HG02852 (cell line): ENCODE data around the gene C3AR1.
"Not testable (repeated sequence)": the region's sequence is repeated elsewhere in the genome, so short reads cannot be mapped to it uniquely, and the experiment has no call there.

Experiments used
- ATAC-seq: cut with Tn5 transposase; IDR thresholded peaks from one replicate; pipeline ENCODE4 v1.9.1; 2021; ENCODE audit warnings: mild to moderate bottlenecking, moderate library complexity; ENCODE audit not compliant: unreplicated experiment

The C3AR1 gene

DNA sequence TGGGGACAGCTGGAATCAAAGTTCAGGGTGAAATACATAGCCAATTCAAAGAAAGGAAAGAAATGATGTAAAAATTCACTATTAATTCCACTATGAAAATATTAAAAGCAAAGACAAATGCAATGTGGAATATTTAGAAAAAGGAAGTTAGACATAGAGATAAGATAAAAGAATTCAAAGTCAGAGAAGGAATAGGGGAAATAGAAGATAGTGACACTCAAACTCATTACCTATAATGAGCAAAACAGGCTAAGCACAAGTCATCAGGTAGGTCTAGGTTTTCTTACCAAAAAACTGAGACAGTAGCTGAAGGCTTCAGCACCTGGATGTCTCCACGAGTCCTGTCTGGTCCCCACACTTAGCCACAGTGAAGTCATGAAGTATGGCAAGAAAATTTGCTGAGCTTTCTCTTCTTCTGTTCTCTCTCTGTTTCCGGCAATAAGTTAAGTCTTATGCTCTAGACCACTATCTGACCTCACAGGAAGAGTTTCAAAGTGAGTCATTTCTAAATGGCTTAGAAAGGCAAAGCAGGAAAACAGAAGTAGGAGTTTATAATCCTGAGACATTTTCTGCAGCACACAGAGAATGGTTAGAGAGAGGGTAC, at the start of gene C3AR1:
C3AR1 (minus strand) TSS at position 369 of the 604 bp plus-strand sequence. CDS start 6,174 bp downstream, outside the sequence.
- peak; percentile 74 for ATAC-seq

DNA sequence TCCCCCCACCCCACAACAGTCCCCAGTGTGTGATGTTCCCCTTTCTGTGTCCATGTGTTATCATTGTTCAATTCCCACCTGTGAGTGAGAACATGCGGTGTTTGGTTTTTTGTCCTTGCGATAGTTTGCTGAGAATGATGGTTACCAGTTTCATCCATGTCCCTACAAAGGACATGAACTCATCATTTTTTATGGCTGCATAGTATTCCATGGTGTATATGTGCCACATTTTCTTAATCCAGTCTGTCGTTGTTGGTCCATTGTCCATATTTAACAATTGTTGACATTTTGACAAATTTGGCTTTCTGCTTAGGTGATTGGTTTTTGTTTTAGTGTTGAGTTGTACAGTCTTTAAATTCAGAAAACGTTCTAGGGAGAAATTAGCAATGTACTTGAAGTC, 47.0 kb upstream of the C3AR1 start:
- not testable (repeated sequence) for ATAC-seq

DNA sequence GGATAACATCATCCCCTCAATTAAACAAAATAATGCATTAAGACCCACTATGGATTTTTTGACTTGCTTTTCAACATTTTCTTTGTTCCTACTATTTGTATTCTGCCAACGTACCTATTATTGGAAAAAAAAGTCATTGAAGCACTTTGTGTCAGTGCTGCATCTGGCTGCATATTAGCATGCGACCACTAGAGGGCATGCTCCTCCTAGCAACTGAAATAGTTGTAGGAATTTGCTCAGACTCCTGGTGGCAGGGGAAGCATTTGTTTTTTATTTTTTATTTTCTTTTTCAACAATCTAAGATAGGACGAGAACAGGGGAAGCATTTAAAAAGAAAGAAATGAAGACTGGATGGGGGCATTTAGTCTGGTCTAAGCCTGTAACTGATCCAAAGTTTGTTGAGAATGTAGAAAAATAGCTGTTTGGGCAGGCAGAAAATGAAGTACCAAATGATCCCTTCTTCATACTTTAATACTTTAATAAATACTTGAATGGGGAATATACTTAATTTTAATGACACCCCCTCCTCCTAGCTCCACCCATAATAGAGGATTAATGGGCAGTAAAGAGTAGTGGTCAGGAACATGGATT, 42.7 kb upstream of the C3AR1 start:
- ATAC-seq: peak; percentile 51

DNA sequence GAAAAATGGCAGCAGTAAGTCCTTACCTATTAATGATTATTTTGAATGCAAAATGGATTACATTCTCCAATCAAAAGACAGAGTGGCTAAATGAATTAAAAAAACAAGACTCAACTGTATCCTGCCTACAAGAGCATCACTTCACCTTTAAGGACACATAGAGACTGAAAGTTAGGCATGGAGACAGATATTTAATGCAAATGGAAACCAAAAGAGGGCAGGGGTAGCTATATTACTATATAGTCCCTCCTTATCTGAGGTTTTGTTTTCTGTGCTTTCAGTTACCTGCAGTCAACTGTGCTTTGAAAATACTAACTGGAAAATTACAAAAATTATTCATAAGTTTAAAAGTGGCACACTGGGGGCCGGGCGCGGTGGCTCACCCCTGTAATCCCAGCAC, 33.1 kb upstream of the C3AR1 start:
- no peak for ATAC-seq

DNA sequence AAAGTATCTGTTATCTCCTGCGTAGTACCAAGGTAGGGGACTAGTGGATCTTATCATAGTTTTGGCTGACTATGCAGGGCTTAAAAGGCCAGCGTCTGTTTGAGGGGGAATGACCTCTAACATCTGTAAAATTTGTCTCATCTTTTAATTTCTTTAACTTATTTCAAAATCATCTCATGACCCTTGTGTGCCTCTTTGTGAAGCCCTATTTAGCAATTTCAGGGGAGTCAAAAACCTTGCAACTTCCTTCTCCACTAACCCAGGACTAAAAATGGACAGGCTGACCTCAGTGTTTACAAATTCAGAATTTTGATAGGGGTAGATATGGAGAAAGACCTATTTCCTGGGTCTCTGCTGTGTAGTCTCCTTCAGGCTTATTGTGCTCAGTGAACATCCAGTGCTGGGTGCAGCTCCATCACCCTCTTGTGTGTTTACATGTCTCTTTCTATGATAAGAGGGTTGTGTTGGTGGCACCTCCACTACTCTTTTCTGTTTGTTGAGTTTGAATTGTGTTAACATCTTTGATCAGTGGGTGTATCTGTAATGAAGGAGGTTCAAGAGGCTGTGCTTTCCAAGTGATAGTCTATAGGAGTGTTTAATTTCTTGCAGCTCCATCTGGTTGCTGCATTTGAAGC, 30.2 kb upstream of the C3AR1 start:
- no peak for ATAC-seq

DNA sequence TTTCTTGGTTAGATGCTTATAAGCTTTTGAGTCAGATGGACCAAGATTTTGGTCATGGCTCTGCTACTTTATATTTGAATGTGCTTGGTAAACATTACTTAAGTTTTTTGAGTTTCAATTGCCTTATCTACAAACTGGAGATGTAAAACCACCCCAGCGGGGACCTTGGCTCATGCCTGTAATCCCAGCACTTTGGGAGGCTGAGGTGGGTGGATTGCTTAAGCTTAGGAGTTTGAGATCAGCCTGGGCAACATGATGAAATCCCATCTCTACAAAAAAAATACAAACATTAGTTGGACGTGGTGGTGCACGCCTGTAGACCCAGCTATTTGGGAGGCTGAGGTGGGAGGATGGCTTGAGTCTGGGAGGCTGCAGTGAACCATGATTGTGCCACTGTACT, 27.1 kb upstream of the C3AR1 start:
- no peak for ATAC-seq

DNA sequence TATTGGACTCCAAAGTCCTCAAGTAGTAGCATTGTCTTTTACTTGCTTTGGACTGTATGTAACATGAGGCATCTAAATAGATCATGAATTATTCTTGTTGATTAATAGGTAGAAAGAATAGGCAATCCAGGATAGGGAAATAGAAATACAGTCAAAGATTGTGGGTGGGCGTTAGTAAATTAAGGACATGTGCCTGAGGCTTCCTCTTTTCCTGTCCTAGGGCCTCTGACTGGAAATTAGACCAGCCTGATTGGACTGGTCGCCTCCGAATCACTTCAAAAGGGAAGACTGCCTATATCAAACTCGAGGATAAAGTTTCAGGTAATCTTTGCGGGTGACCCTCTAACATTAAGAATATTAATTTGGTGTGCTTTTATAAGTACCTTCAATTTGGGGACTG, 23.6 kb upstream of the C3AR1 start:
- ATAC-seq: no peak

DNA sequence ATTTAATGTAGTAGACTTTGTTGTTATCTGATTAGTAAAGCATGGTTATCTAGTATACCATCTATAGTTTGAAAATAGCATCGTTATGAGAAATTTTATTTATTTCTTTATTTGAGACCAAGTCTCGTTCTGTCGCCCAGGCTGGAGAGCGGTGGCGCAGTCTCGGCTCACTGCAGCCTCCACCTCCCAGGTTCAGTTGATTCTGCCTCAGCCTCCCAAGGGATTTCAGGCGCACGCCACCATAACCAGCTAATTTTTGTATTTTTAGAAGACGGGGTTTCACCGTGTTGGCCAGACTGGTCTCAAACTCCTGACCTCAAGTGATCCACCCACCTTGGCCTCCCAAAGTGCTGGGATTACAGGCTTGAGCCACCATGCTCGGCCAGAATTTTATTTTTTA, 23.1 kb upstream of the C3AR1 start:
- ATAC-seq: not testable (repeated sequence)

DNA sequence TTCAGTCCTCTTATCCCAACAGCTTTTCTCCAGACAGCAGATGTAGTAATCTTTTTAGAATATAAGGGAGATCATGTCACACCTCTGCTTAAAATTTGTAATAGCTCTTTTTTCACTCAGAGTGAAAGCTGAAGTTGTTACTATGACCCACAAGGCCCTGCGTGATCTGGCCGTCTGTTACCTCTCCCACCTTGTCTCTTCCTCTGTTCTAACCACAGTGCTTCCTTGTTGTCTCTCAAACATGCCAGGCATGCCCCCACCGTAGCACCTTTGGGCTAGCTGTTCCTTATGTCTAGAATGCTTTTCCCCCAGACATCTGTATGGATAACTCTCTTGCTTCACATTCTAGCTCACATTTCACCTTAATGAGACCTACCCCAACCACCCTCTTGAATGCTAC, 22.4 kb upstream of the C3AR1 start:
- peak; percentile 62 for ATAC-seq

DNA sequence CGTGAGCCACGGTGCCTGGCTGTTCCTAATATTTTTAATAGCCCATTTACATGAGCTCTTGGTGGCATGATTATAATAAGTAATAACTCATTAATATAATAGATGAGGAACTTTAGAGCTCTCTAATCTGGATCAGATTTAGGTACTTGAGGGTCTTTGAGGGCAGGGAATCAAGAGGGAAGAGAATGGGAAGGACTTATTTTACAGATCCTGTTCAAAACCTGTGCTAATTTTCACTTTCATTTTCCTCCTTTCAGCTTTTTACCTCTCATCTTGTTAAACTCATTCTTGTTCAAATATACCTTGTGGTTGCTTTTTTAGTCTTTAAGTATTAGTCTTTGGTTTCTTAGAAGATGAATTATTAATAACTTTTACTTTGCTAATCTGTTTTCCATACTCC, 21.5 kb upstream of the C3AR1 start:
- no peak for ATAC-seq

DNA sequence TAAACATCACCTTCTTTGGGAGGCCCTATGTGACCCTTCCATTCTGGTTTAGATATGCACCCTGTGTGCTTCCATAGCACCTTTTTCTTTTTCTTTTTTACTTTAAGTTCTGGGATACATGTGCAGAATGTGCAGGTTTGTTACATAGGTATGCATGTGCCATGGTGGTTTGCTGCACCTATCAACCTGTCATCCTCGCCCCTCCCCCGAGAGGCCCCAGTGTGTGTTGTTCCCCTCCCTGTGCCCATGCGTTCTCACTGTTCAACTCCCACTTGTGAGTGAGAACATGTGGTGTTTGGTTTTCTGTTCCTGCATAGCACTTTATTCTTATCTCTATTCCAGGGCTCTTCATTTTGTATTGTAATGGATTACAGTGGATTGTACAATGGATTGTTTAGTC, 18.2 kb upstream of the C3AR1 start:
- ATAC-seq: not testable (repeated sequence)

DNA sequence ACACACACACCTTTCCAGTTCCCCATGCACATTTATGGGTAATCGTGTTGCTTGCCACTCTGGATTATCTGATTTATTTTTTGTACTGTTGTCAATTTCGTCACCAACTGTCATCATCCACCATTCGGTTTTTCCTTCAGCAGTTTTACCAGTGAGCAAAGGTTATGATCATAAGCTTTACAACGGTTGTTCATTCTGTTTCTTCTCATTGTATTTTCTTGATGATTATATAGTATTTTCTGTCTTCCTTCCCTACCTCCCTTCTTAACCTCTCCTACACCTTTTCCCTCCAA, 16.6 kb upstream of the C3AR1 start:
- no peak for ATAC-seq

DNA sequence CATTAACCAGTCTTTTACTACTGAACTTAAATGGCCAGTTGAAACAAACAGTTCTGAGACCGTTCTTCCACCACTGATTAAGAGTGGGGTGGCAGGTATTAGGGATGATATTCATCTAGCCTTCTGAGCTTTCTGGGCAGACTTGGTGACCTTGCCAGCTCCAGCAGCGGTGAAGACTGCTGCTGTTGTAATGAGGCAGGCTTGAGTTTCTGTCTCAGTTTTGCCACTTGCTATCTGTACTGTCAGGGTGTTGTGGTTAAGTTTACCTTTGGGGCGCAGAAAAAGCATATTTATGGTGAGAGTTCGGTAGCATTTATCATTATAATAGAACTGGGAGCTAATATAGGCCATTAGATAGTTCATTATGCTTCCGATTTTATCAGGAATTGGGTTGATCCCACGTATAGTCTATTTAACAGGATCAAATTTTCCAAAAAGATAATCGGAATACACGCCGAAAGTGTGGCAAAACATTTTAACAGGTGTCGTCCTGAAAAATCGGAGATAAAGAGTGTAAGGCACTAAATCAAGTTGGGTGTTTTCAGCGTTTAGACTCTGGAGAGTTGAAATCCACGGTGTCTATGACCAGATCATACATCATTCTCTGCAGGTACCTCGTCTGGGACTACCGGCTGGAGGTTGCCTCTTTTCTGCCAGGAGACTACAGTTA, 15.2 kb upstream of the C3AR1 start:
- ATAC-seq: no peak

DNA sequence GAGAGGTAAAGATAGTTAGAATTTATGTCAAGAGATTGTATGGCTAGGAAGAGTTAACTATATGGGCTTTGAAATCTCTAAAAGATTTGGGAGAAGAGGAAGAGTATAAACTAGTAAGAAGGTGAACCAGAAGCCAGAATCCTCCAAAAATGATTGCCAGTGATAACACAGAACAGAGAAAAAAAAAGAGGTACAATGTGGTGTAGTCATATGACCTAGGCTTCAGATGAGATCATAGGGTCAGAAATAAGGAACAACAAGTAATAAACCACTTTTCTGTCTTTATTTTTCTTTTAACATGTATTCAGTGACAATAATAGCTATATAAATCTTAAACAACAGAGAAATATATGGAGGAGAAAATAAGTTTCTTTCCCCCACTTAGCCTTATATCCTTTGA, 14.0 kb upstream of the C3AR1 start:
- no peak for ATAC-seq

DNA sequence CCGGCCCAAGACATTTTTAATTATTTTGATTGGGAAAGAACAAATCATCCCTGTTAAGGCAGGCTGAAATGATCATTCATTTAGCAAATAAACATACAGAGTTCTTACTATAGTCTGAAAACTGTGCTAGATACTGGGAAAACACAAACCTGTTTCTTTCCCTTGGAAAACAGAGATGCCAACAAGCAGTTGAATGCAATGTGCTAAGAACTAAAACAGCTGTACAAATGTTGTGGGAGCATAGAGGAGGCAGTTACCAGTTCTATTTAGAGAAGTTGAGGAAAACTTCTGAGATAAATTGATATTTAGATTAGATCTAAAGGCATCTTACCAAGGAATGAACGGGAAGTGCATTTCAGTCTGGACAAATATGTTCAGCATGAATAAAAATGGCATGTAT, 12.8 kb upstream of the C3AR1 start:
- no peak for ATAC-seq

DNA sequence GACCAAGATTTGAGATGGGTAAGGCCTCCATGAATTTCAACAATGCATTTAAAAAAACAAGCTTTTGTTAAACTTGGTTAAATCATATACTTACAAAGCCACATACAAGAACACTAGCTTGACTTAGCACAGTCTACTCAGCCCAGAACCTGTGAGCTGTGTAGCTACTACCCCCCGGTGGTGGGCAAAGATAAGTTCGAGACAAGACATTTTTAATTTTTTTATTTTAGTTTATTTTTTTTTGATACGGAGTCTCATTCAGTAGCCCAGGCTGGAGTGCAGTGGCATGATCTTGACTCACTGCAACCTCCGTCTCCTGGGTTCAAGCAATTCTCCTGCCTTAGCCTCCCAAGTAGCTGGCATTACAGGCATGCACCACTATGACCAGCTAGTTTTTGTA, 12.2 kb upstream of the C3AR1 start:
- no peak for ATAC-seq

DNA sequence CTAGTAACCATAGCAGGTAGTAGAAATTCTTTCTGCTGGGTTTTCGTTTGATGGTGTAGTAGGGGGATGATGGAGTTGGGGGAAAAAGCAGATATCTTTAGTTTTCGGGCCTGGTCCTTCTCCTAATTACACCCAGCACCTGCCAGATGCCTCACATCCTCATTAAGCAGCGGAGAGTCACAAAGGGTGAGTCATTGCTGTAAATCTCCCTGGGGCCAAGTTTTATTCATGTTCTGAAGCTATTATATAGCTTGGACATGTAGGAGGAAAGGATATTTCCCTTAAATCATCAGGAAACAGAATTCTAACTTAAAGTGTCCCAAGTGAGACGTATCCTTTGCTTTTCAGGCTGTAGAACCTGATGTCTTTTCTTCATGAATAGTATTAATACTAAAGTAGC, 11.0 kb upstream of the C3AR1 start:
- no peak for ATAC-seq

DNA sequence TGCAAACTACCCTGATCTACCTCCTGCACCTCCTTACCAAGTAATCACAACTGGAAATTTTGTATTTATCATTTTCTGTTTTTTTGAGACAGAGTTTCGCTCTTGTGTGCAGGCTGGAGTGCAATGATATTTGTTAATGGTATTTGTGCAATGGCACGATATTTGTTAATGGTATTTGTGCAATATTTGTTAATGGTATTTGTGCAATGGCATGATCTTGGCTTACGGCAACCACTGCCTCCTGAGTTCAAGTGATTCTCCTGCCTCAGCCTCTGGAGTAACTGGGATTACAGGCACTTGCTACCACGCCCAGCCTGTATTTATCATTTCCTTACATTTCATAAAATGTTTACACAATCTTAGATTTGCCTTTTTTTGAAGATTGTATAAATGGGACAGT, 10.2 kb upstream of the C3AR1 start:
- no peak for ATAC-seq

DNA sequence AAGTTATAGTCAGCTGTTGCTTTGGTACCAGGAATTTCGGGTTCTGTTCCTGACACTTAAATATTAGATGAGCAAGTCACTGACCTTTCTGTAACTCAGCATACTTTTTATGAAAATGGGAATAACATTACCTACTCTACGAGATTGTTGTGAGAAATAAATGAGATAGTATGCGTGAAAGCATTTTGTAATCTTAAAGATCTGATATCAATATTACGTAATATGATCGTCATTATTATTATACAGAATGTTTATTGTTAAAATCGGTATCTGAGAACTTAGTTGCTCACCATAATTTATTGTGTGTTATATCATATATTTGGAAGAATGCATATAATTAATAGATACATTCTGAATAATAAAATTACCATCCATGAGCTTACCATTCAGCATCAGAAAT, 9.8 kb upstream of the C3AR1 start:
- no peak for ATAC-seq

DNA sequence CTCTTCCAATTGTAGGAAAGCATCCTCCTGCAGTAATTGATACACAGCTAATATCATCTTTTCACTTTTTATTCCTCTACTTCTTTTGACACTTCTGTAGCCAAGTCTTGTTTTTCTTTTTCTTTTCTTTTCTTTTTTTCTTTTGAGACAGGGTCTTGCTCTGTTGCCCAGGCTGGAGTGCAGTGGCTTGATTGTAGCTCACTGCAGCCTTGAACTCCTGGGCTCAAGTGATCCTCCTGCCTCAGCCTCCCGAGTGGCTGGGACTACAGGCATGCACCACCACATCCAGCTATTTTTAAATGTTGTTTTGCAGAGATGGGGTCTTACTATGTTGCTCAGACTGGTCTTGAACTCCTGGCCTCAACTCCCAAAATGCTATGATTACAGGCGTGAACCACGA, 5.7 kb upstream of the C3AR1 start:
- ATAC-seq: not testable (repeated sequence)

DNA sequence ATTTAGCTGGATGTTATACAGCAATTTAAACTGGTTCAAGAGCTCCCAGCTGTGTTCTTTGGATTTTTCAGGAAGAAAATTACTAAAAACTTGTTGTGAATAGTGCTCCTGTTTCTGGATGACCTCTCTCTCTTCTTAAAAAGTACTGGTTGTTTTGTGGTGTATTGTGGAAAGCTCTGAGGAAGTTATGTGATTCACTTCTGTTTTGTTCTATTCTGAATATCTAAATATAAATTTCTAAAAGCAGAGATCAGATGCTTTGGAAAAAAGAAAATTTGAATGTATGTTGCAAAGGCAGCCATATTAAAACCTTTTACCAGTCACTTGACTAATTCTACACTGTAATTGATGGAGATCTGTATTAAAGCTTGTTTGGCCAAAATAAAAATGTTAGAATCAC, 3.4 kb upstream of the C3AR1 start:
- no peak for ATAC-seq

DNA sequence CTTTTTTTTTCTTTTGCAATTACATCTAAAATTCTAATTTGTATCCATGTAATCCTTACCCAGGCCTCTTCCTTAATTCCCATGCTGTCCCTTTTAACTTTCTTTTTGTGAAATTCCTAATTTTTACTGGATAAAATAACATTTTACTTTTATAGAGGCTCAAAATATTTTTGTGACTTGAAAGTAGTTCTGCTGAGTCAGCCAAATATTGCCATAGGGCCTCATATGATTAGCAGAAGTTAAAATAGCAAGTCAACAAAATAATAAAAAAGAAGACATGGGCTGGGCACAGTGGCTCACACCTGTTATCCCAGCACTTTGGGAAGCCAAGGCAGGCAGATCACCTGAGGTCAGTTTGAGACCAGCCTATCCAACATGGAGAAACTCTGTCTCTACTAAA, 2.0 kb downstream of the C3AR1 start:
- ATAC-seq: no peak
